NCI-H146 (cell line): Measurements from ENCODE around the gene MUSTN1.

Experiments
- DNase-seq: peaks from one replicate; lab custom pipeline; 2025; lab: John Stamatoyannopoulos, UW

Gene MUSTN1

GRCh38 chr3:52784931-52785590 is 49.8 kb downstream of the MUSTN1 start:
- no peak for DNase-seq

- DNase-seq, result no peak
Measured at GRCh38 chr3:52784021-52784621, 50.7 kb downstream of the MUSTN1 start.

GRCh38 chr3:52783211-52783555 is 51.6 kb downstream of the MUSTN1 start:
- no peak for DNase-seq
